Retinal pigment epithelial cell (primary cell): ENCODE data around the gene MBD3L3.
"Not testable (repeated sequence)": the region's sequence is repeated elsewhere in the genome, so short reads cannot be mapped to it uniquely, and the experiment has no call there.

Experiments
- DNase-seq: peaks from one replicate; pipeline ENCODE4 v3.0.0-alpha.2; 2010; ENCODE audit warnings: low read depth
- H3K4me3 ChIP-seq: 2 replicates; pipeline ENCODE4 v1.5.1; 2011; ENCODE audit warnings: mild to moderate bottlenecking, low read length, control low read depth, moderate library complexity
- CTCF ChIP-seq: conservative IDR thresholded peaks from 2 replicates; pipeline ENCODE4 v1.5.1; 2011; ENCODE audit warnings: low read depth, low read length, control low read depth, inconsistent platforms

MBD3L3 gene

GRCh38 chr19:7069904-7070226, 11.4 kb upstream of the MBD3L3 start:
- DNase-seq, result no peak
- no peak for TF ChIP-seq CTCF
- peak overlapping the region; percentile 96 for H3K4me3 ChIP-seq

- H3K4me3 ChIP-seq, result peak within 1 kb of the TSS; percentile 96
- peak; percentile 87 for DNase-seq
- no peak for TF ChIP-seq CTCF
Observed at GRCh38 chr19:7069042-7069903, 10.8 kb upstream of the MBD3L3 start, which contains the start of gene ZNF557. TSS of gene ZNF557 (plus strand) at chr19:7069703. CDS start at chr19:7075075, 5,372 bp downstream.

DNA sequence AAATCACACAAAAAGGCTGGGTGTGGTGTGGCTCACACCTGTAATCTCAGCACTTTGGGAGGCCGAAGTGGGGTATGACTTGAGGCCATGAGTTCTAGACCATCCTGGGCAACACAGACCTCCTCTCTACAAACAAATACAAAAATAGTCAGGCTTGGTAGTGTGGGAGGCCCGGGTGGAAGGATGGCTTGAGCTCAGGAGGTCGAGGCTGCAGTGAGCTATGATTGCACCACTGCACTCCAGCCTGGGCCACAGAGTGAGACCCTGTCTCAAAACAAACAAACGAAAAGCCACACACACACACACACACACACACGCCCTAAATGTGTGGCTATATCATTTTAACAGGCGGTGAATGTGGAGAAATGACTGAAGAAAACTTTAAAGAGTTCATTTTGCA, 10.1 kb upstream of the MBD3L3 start:
- no peak for TF ChIP-seq CTCF
- DNase-seq, result no peak
- no peak overlapping the region for H3K4me3 ChIP-seq

GRCh38 chr19:7067716-7068115, 9.2 kb upstream of the MBD3L3 start:
- peak; percentile 2 for DNase-seq
- H3K4me3 ChIP-seq, result no peak overlapping the region
- TF ChIP-seq CTCF, result no peak

DNA sequence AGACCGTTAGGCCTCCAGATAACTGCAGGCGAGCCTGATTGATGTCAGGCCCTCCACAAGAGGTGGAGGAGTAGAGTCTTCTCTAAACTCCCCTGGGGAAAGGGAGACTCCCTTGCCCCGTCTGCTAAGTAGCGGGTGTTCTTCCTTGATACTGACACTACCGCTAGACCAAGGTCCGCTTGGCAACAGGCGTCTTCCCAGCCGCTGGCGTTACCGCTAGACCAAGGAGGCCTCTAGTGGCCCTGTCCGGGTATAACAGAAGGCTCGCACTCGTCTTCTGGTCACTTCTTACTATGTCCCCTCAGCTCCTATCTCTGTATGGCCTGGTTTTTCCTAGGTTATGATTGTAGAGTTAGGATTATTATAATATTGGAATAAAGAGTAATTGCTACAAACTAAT, 8.6 kb upstream of the MBD3L3 start:
- TF ChIP-seq CTCF, result peak; percentile 34
- DNase-seq, H3K4me3 ChIP-seq: not testable (repeated sequence)

DNA sequence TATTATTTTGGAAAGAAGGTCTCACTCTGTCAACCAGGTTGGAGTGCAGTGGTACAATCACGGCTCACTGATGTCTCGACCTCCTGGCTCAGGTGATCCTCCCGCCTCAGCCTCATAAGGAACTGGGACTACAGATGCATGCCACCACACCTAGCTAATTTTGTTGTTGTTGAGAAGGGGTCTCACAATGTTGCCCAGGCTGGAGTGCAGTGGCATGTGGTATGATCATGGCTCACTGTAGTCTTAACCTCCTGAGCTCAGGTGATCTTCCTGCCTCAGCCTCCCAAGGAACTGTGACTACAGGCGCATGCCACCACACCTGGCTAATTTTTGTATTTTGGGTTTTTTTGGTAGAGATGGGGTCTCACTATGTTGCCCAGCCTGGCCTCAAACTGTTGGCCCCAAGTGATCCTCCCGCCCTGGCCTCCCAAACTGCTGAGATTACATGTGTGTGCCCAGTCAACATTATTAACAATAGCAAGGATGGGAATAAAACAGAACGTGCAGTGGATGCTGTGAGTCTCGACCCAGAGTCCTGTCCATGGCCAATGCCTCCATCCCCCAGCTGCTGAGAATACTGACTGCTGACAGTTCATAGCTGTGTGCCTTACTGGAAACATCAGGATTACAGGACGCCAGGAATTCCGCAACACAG, 5.4 kb upstream of the MBD3L3 start:
- no peak for TF ChIP-seq CTCF
- DNase-seq, result no peak
- no peak overlapping the region for H3K4me3 ChIP-seq

DNA sequence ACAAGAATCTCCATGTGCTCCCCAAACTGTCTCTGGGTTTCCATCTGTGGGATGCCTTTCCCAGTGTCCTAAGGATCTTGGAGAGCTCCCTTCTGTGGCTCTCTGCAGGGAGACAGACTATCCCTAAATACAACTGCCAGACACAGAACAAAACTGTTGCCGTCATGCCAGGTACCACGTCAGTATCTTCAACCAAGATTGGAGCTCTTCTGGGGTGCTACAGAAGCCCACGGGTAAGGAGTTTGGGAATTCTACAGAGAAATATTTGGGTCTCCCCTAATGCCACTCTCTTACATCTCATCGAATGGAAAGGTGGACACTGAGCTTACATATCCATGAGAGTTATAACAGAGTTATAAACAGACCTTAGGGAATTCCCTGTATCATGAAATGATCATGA, 4.9 kb upstream of the MBD3L3 start:
- no peak for DNase-seq
- no peak for TF ChIP-seq CTCF
- no peak overlapping the region for H3K4me3 ChIP-seq

- not testable (repeated sequence) for DNase-seq, H3K4me3 ChIP-seq
Observed at GRCh38 chr19:7059977-7060376, 1.5 kb upstream of the MBD3L3 start.

DNA sequence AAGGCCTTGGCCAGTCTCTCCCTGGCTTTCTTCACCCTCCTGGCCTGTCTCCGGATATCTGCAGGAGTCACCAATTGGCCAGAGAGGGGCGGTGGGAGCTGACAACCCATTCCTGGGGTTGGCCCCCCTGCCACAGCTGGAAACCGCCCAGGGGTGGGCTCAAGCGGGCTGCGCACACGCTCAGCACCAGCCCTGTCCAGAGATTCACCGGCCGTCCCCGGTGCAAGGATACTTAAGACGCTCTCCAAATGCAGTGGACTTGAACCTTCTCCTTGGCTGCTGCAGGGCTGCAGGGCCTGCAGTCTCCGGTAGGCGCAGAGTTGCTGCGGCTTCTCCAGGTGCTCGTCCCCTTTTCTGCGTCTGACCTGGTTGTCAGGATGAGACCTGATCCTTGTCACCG, 2.1 kb downstream of the MBD3L3 start:
- not testable (repeated sequence) for DNase-seq, H3K4me3 ChIP-seq

DNA sequence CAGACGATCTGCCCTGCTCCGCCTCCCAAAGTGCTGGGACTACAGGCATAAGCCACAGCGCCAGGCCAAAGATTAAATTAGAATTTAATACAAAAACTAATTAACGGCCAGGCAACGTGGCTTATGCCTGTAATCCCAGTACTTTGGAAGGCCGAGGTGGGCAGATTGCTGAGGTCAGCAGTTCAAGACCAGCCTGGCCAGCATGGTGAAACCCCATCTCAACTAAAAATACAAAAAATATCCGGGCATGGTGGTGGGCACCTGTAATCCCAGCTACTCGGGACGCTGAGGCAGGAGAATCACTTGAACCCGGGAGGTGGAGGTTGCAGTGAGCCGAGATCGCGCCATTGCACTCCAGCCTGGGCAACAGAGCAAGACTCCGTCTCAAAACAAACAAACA, 2.8 kb downstream of the MBD3L3 start:
- not testable (repeated sequence) for DNase-seq

More for the DNA sequence above, 2.8 kb downstream of the MBD3L3 start:
- not testable (repeated sequence) for H3K4me3 ChIP-seq
